GM23338 (cell line): ENCODE data around the gene CPLX3.

Source experiments
- CTCF ChIP-seq, 2 experiments: fragments of 200-600 bp in 1 of 2; sonication (generic) in 1 of 2; conservative IDR thresholded peaks; 2 replicates each; pipeline versions ENCODE4 v1.5.1 to v1.6.1; 2016 to 2017; ENCODE audit warnings: antibody characterized with exemption in 2 of 2, low read depth in 2 of 2, mild to moderate bottlenecking in 2 of 2, moderate library complexity in 1 of 2
- EZH2 ChIP-seq: fragments of 200-600 bp; sonication (generic); IDR thresholded peaks from one replicate; pipeline ENCODE4 v1.8.0; 2017; ENCODE audit warnings: antibody characterized with exemption, mild to moderate bottlenecking, low read depth; ENCODE audit not compliant: unreplicated experiment

GRCh38 chr15:74824976-74825375 is 1.5 kb upstream of the CPLX3 start:
- TF ChIP-seq EZH2 (no peak), CTCF (conservative IDR thresholded peaks at IDR 0.05; ENCODE audit: low read depth in 2 of 2) (no peak)
